Activated T-cell treated with anti-CD3 and anti-CD28 coated beads, Interleukin-2, amount 50 U/mL, for 24 hours (primary cell): ENCODE data around the gene STRBP.

Experiments used
- DNase-seq: peaks from one replicate; pipeline ENCODE4 v3.0.0-alpha.2; 2020
- H3K27ac Mint-ChIP-seq: 2 replicates; pipeline ENCODE4 v1.8.0; 2020; ENCODE audit warnings: mild to moderate bottlenecking, mixed read lengths
- H3K27me3 Mint-ChIP-seq: 2 replicates; pipeline ENCODE4 v1.8.0; 2020; ENCODE audit warnings: mixed read lengths
- H3K36me3 Mint-ChIP-seq: 2 replicates; pipeline ENCODE4 v1.8.0; 2020; ENCODE audit warnings: low read depth, mixed read lengths
- H3K4me1 Mint-ChIP-seq: 2 replicates; pipeline ENCODE4 v1.8.0; 2020; ENCODE audit warnings: low read depth, mixed read lengths
- H3K4me3 Mint-ChIP-seq: 2 replicates; pipeline ENCODE4 v1.8.0; 2020; ENCODE audit warnings: mild to moderate bottlenecking, moderate library complexity, mixed read lengths
- H3K9me3 Mint-ChIP-seq: 2 replicates; pipeline ENCODE4 v1.8.0; 2020; ENCODE audit warnings: mixed read lengths

STRBP gene

DNA sequence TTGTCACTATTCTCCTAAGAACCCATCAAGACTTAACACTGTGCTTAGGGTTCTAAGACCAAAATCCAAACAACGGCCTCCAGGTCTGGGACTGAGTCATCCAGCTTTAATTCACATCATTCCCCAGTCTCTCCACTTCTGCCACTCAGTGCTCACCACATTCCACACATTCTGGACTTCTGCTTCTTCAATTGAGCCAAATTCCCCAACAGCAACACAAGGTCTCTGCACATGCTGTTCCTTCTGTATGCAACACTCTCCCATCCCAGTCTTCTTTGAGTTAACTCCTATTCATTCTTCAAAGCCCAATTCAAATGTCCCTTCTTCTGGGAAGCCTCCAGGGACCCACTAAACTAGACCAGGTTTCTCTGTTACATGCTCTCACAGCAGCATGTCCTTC lies 137.1 kb downstream of the STRBP start:
- Mint-ChIP-seq H3K4me3 (no peak overlapping the region), H3K36me3 (peaks cover 41% of the 10 kb centered on the region), H3K27me3 (no peaks in the 10 kb centered on the region), H3K27ac (no peak overlapping the region), H3K9me3 (no peaks in the 10 kb centered on the region), H3K4me1 (no peaks in the 10 kb centered on the region)
- DNase-seq = no peak

- peaks cover 36% of the 10 kb centered on the region for H3K36me3 Mint-ChIP-seq
- no peaks in the 10 kb centered on the region for H3K9me3 Mint-ChIP-seq
- H3K4me1 Mint-ChIP-seq = no peaks in the 10 kb centered on the region
- DNase-seq = no peak
- H3K4me3 Mint-ChIP-seq = no peak overlapping the region
- H3K27me3 Mint-ChIP-seq = no peaks in the 10 kb centered on the region
- H3K27ac Mint-ChIP-seq = no peak overlapping the region
Observed at GRCh38 chr9:123129423-123129822, 139.0 kb downstream of the STRBP start.

- Mint-ChIP-seq H3K4me3 (no peak overlapping the region), H3K27ac (no peak overlapping the region), H3K27me3 (no peaks in the 10 kb centered on the region), H3K36me3 (peaks cover 31% of the 10 kb centered on the region), H3K4me1 (no peaks in the 10 kb centered on the region), H3K9me3 (no peaks in the 10 kb centered on the region)
- DNase-seq = no peak
Observed at GRCh38 chr9:123128591-123128990, 139.8 kb downstream of the STRBP start.

GRCh38 chr9:123127512-123128075 lies 140.8 kb downstream of the STRBP start:
- H3K36me3 Mint-ChIP-seq = peaks cover 35% of the 10 kb centered on the region
- no peaks in the 10 kb centered on the region for H3K9me3 Mint-ChIP-seq
- no peak overlapping the region for H3K4me3 Mint-ChIP-seq
- H3K27me3 Mint-ChIP-seq = no peaks in the 10 kb centered on the region
- no peaks in the 10 kb centered on the region for H3K4me1 Mint-ChIP-seq
- no peak overlapping the region for H3K27ac Mint-ChIP-seq
- DNase-seq = no peak

- Mint-ChIP-seq H3K4me1 (peaks cover 8% of the 10 kb centered on the region), H3K36me3 (peaks cover 22% of the 10 kb centered on the region), H3K9me3 (no peaks in the 10 kb centered on the region), H3K27me3 (no peaks in the 10 kb centered on the region), H3K4me3 (no peak overlapping the region), H3K27ac (no peak overlapping the region)
- DNase-seq = no peak
Observed at GRCh38 chr9:123121457-123121856, 146.9 kb downstream of the STRBP start.

DNA sequence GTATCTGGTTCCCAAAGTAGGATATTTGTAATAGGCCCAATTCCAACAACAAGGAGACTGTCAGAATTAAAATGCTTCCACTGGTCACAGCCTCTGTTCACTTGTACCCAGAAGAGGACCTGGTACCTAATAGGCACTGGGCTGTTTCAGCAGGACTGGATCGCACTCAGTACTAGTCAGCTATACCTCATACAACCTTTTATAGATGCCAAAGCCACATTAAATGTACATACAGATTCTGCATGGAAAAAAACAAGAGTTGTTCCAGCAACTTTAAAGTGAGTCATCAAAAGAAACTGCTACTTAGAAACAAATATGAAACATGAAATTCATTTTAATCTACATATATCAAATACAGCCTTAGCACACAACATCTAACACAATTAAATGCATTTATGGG lies 147.4 kb downstream of the STRBP start:
- H3K4me1 Mint-ChIP-seq = peaks cover 8% of the 10 kb centered on the region
- H3K9me3 Mint-ChIP-seq = no peaks in the 10 kb centered on the region
- H3K27ac Mint-ChIP-seq = no peak overlapping the region
- no peak overlapping the region for H3K4me3 Mint-ChIP-seq
- H3K27me3 Mint-ChIP-seq = no peaks in the 10 kb centered on the region
- H3K36me3 Mint-ChIP-seq = peaks cover 24% of the 10 kb centered on the region
- no peak for DNase-seq

DNA sequence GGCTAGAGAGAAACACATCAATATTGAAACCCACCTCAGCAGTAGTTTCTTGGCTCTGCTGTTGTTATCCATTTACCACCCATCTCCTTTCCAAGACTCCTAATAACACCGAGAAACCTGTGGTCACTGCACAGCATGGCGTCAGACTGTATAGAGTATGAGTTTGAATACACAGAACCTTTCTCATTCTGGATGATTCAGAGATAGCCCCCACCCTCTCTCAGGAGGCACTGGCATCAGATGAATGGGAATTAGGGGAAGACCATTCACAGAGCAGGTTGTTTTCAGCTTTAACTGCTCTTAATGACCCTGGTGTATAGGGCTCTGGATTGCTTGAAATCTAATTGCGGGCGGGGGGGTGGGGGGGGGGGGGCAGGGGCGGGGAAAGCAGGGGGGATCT lies 148.3 kb downstream of the STRBP start:
- peaks cover 27% of the 10 kb centered on the region for H3K36me3 Mint-ChIP-seq
- H3K4me3 Mint-ChIP-seq = no peak overlapping the region
- DNase-seq = no peak
- no peaks in the 10 kb centered on the region for H3K27me3 Mint-ChIP-seq
- no peaks in the 10 kb centered on the region for H3K9me3 Mint-ChIP-seq
- peaks cover 8% of the 10 kb centered on the region for H3K4me1 Mint-ChIP-seq
- peak overlapping the region; percentile 65 for H3K27ac Mint-ChIP-seq

DNA sequence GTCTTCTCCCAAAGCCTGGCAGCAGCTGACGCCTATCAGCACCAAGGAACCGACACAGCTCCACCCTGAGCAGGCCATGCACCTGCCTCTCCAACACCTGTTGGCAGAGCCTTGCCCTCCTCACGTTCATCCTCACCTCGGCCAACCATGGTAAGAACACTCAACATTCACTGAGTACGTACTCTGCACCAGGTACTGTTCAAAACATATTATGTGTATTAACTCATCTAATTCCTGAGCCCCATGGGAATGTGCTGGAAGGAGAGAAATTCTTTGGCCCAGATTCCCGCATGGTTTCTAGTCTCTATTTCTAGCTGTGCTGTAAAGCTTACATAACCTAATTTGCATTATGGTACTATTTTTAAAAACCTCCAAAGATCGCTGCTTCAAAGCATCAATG lies 148.8 kb downstream of the STRBP start:
- H3K27ac Mint-ChIP-seq = peak overlapping the region; percentile 65

GRCh38 chr9:123116036-123116435 lies 152.3 kb downstream of the STRBP start:
- no peak overlapping the region for H3K4me3 Mint-ChIP-seq
- no peak for DNase-seq
- no peaks in the 10 kb centered on the region for H3K9me3 Mint-ChIP-seq
- H3K27ac Mint-ChIP-seq = no peak overlapping the region
- peaks cover 25% of the 10 kb centered on the region for H3K36me3 Mint-ChIP-seq
- peaks cover 17% of the 10 kb centered on the region for H3K4me1 Mint-ChIP-seq
- no peaks in the 10 kb centered on the region for H3K27me3 Mint-ChIP-seq

More for the DNA sequence above, 148.8 kb downstream of the STRBP start:
- DNase-seq = no peak
- Mint-ChIP-seq H3K27me3 (no peaks in the 10 kb centered on the region), H3K36me3 (peaks cover 30% of the 10 kb centered on the region), H3K9me3 (no peaks in the 10 kb centered on the region), H3K4me1 (peaks cover 8% of the 10 kb centered on the region), H3K4me3 (no peak overlapping the region)

- no peaks in the 10 kb centered on the region for H3K27me3 Mint-ChIP-seq
- H3K4me1 Mint-ChIP-seq = peaks cover 17% of the 10 kb centered on the region
- no peak overlapping the region for H3K4me3 Mint-ChIP-seq
- no peak for DNase-seq
- H3K9me3 Mint-ChIP-seq = no peaks in the 10 kb centered on the region
- H3K36me3 Mint-ChIP-seq = peaks cover 27% of the 10 kb centered on the region
- no peak overlapping the region for H3K27ac Mint-ChIP-seq
Observed at GRCh38 chr9:123115146-123115913, 153.1 kb downstream of the STRBP start.

DNA sequence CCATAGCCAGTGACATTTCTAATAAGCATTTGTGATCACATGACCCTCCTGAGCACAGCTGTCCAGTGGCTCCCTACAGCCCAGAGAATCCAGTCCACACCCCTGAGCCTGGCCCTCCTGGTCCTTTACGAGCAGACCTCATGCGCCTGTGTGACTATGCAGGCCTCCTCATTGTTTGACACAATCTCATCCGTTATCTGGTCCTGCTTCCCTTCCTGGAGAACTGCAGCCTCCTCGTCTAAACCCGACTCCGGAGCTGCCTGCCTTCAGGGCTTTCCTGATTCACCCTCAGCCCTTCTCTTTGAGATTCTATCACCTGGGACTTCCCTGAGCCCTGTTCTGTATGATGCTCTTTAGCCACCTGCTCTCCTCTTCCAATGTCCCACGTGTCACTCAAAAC lies 155.2 kb downstream of the STRBP start:
- no peaks in the 10 kb centered on the region for H3K27me3 Mint-ChIP-seq
- no peaks in the 10 kb centered on the region for H3K9me3 Mint-ChIP-seq
- no peak overlapping the region for H3K4me3 Mint-ChIP-seq
- peak overlapping the region; percentile 19 for H3K27ac Mint-ChIP-seq
- H3K4me1 Mint-ChIP-seq = peaks cover 17% of the 10 kb centered on the region
- H3K36me3 Mint-ChIP-seq = peaks cover 38% of the 10 kb centered on the region
- DNase-seq = no peak

DNA sequence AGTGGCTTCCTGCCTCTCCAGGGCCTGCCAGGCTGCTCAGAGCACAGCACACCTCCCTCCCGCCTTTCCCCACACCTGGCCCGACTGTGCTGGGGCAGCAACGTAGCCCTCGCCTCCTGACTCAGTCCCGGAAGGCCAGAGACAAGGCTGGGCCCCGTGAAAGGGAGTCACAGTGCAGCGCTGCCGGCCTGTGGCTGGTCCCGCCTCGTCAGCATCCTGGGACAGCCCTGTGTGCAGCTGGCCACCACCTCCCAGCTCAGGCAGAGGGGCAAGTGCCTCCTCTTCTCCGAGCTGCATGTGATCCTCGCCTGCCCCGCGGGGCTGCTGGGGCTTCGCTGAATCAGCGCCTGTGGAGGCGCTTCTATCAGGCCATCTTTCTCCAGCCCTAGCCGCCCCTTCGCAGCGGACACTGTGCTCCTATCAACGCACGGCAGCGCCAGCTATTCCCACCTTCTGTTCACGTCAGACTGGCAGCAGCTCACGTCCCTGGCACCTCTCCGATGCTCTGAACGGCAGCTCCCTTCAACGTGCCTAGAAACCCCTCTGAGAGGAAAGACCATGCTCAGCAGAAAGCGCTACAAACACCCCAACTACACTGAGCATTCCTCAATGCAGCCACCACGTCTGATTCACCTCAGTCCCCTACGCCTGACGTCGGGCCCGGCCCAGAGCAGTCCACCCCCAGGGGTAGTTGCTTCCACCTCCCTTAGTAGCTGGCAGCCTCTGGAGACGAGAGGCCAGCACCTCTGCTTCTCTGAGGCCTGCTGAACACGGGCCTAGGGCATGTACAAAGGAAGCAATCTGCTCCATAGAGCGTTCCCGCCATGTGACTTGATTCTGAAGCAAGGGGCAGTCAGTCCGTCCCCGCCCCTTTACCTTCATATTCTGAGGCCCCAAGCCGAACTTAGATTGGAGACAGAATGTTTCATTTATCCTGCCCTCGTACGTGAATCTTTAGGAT lies 156.1 kb downstream of the STRBP start:
- peaks cover 46% of the 10 kb centered on the region for H3K36me3 Mint-ChIP-seq
- H3K27me3 Mint-ChIP-seq = no peaks in the 10 kb centered on the region
- peak overlapping the region; percentile 85 for H3K27ac Mint-ChIP-seq
- no peaks in the 10 kb centered on the region for H3K9me3 Mint-ChIP-seq
- peaks cover 17% of the 10 kb centered on the region for H3K4me1 Mint-ChIP-seq
- DNase-seq = peak; percentile 44
- no peak overlapping the region for H3K4me3 Mint-ChIP-seq

DNA sequence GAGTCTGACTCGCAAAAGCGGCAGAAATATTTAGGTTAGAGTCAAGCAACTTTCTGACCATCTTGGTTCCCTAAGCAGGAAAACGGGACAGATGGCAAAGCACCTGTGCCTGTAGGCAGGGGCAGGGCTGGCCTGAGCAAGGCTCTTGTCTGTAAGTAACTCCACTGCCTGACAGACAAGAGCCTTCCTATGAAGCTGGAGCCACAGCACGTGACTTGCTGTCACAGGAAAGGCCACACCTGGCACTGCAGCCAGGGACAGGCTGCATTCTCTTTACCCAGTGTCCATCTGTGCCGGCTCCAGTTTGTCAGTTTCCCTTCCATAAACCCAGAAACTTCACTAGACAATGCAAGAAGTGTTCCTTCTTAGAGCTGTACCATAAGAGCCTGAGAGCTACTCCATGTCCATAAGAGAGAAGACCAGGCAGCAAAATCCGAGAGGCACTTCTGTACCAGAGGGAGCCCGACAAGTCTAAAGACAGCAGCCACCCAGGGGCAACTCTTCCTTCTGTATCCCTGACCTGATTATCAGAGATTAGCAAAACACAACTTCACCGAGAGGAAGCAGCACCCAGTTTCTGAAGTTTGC lies 156.9 kb downstream of the STRBP start:
- Mint-ChIP-seq H3K4me1 (peaks cover 17% of the 10 kb centered on the region), H3K9me3 (no peaks in the 10 kb centered on the region), H3K36me3 (peaks cover 50% of the 10 kb centered on the region), H3K27ac (peak overlapping the region; percentile 85), H3K4me3 (no peak overlapping the region), H3K27me3 (no peaks in the 10 kb centered on the region)
- DNase-seq = no peak

DNA sequence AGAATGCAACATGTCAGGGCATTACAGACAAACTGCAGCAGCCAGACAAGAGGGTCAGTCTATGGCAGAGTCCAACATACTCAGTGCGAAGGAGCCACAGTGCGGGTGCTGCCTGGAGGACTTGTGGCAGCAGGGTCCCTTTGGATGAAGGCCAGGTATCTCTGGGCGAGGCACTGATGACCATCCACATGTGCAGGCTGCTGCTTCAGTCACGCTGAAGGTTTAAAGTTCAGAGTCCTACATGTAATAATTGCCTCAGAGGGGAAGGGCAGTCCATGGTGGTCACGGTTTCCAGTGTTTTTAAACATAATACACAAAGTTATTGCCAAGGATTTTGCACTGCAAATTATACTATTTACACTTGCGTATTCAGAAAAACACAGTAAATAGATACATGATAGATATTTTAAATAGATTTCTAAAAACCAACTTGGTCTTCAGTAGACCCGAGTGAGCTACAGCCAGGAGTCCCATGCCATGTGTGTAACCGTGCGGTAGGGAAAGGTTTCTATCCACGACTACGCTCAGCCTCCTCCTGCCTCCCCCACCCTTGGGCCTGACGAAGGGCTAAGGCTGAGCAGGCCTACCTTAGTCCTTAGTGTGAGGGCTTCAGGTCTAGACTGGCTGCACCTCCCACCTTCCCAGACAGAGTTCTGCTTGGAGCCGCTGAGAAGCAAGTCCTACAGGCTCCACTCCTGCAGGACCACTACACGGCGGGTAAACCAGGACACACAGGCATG lies 158.7 kb downstream of the STRBP start:
- peaks cover 46% of the 10 kb centered on the region for H3K36me3 Mint-ChIP-seq
- peaks cover 17% of the 10 kb centered on the region for H3K4me1 Mint-ChIP-seq
- no peak for DNase-seq
- no peak overlapping the region for H3K27ac Mint-ChIP-seq
- no peaks in the 10 kb centered on the region for H3K27me3 Mint-ChIP-seq
- no peak overlapping the region for H3K4me3 Mint-ChIP-seq
- H3K9me3 Mint-ChIP-seq = no peaks in the 10 kb centered on the region
